NCI-H1417 treated with DMSO at 0.1 percent for 48 hours (cell line): ENCODE results near the gene AUTS2.
"Not testable (repeated sequence)": the region's sequence is repeated elsewhere in the genome, so short reads cannot be mapped to it uniquely, and the experiment has no call there.

Experiments used
- DNase-seq: peaks from one replicate; lab custom pipeline; 2025; lab: John Stamatoyannopoulos, UW

AUTS2 gene

GRCh38 chr7:70630818-70631457 lies 1032.7 kb downstream of the AUTS2 start:
- DNase-seq, result no peak

DNA sequence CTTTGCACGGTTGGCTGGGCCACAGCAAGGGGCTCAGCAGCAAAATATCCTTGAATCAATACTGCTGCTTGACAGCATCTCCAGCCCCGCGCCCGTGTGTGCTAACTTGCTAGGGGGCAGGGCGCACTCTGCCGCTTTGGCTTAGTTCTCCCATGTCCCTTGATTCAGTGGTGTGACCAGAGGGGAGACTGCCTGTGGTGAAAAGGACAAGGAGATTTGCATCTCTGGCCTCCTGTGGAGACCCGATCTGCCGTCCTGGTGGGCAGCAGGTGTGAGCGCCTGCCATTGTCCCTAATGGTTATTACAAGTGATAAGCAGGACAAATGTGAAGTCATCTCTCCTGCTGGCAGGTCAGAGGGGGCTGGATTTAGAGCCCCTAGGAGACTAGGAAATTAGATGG lies 1033.4 kb downstream of the AUTS2 start:
- peak; percentile 33 for DNase-seq

DNA sequence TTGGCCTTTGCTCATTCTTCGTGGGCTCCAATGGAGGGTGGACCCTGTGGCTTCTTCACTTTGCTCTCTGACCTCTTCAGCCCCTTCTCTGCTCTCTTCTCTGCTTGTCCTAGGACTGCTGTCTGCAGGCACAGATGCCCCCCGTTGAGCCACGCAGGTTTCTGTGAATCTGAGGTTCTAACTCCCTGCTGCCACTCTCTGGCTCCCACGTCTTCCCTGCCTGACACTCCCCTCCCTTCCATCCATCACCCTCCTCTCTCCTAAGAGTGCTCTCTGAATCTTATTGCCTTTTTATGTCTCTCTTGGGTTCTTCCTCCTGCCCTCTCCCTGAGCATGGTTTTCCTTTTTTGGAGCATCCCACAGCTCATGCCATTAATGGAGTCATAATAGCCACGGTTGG lies 1034.1 kb downstream of the AUTS2 start:
- no peak for DNase-seq

GRCh38 chr7:70634071-70634470 lies 1035.8 kb downstream of the AUTS2 start:
- no peak for DNase-seq

GRCh38 chr7:70634610-70635068 lies 1036.4 kb downstream of the AUTS2 start:
- DNase-seq, result no peak

- DNase-seq, result no peak
These were observed 1037.4 kb downstream of the AUTS2 start for GRCh38 chr7:70635633-70636032.

DNA sequence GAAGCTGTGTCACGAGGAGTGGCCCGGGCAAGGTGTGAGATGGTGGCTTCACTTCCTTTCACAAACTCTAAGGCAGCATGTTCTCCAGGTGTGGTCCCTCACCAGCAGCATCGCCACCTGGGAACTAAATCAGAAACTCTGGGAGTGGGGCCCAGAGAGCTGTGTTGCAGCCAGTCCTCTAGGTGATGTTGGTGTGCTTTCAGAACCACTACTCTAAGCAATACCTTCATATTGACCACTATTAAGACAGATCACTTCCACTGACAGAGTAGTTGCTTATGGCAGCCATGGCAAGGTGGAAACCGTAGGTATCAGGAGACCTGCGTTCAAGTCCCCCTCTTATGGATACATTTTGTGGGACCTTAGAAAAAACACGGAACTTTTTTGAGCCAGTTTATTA lies 1037.9 kb downstream of the AUTS2 start:
- no peak for DNase-seq

DNA sequence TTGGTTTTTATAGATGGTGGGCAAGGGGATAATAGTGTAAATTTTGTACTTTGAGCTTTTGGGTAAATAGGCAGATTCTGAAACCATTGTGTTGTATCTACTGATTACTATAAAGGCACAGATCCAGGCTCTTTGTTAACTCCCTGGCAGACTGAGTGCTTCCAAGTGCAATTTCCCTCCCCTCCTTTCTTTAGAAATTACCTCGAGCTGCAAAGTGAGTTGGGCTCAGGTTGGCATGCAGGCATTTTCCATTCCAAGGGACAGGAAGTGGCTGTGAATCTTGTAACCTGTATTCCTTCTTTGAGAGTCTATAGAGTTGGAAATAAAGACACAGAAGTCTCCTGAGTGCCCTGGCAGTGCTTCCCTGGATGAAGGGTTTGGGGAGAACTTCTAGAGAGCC lies 1039.5 kb downstream of the AUTS2 start:
- no peak for DNase-seq

DNA sequence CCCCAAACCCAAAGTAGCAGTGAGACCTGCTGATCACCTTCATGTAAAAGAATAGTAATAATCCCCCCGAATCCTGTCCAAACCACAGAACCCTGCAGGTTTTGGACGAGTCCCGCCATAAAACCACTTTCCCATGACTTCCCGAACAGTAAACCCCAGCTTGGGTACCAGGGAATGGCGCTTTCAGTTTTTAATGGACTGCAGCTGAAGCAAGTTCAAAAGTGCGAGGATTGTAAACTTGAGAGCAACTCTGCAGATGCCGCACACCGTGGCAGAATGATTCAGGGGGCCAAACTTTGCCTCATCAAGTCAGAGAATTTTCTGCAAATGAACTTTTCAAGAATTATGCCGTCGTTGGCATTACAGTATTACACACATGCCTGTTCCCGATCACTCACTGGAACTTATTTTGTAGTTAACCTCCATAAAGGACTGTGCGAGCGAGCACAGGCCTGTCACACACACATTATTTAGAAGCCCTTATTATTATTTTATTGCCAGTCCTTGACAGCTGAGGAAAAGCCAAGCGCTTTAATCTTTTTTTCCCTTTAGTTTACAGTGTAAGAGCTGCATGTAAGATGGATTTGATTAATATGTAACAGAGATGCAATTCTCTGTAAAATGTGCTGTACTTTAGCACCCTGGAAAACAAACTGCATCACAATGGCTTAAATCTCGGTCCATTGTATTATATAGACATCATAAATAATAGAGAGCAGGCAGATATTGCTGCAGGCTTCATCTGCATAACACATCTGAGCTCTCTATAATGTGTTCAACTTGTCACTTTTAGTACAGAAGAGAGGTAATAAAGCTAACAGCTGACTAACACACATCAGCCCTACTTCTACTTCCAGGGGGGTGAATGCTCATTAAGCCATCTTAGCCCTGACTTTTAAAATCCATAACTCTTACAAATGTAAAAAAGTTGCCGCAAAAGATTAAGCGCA lies 1040.2 kb downstream of the AUTS2 start:
- no peak for DNase-seq

- no peak for DNase-seq
These were observed 1042.1 kb downstream of the AUTS2 start for GRCh38 chr7:70640266-70640833.

- DNase-seq, result no peak
These were observed 1043.6 kb downstream of the AUTS2 start for GRCh38 chr7:70641882-70642281.

- DNase-seq, result no peak
These were observed 1047.0 kb downstream of the AUTS2 start for GRCh38 chr7:70645279-70645678.

DNA sequence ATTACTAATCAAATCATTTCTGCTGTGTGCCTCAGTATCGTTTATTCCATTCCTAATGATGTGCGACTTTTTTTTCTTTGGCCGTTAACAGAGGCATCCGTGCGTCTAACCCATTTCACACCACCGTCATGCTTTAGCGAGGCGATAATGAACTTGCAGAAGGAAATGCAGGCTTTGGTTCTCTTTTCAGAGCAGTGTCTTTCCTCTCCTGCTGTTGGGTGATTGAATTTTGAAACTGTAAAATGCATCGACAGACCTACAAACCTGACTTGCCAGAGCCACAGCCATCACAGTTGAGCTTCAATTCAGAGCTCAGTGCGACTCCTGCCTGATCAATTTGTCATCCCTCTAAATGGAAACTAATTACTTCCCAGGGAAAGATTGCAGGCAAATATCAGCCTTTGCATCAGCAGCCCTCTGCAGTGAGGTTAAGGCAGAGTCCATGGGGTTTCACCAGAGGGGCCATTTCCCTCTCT lies 1047.6 kb downstream of the AUTS2 start:
- DNase-seq, result no peak

DNA sequence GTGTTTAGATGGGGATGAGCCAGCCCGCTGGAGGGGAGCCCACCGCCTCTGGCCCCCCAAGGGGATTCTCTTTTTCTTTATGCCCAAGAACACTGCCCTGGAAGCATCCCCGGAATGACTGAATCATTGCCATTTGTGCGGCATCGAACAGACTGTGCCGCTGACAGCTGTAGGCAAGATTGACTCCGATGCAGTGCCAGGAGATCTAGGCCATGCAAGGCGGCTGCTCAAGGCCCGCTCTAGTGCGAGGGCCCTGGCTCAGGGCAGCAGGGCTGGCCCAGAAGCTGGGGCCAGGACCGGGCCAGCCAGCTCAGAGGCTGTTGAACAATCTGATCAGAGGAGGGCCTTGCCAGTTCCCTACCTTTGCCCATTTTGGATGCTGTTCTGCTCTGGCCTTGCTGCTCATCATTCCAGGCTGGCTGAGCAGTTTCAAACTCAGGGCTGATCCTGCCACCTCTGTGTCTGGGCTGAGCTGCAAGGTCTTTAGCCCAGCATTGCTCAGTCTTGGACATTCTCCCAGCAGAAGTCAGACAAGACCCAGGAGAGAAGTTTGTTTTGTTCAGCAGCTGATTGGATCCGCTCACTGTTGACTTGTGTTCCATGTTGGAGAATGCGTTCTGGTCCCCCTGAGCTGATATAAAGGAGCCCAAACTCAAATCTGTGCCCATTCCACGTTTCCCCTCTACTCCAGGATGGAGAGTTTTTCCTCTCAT lies 1048.4 kb downstream of the AUTS2 start:
- DNase-seq, result no peak

DNA sequence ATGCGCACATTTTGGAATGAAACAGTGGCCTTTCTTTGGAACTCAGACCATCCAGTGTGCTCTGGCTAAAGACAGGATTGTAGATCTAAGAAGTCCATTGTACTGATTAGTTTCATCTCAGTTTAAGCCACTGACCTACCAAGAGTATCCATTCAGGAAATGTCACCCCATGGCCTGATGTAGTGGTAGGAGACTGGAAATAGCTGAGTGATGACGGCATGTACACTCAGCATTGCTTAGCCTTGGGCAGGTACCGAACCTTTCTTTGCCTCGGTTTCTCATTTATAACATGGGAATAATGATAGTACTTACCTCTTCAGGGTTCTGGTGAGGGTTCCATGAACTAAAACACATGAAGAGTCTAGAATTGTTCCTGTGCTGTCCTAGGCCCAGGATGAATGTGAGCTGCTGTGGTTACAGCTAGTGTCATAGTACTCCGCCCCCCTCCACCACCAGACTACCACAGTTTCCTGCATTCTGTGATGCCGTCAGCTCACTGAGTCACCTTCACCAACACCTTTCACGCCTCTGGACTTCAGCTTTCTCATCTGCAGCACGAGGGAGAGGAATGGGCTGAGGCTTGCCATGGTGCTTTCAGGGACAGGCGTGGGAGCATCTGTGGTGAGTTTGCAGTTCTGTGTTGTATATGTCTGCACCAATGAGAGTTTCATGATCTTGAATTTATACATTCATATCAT lies 1049.7 kb downstream of the AUTS2 start:
- DNase-seq, result no peak

DNA sequence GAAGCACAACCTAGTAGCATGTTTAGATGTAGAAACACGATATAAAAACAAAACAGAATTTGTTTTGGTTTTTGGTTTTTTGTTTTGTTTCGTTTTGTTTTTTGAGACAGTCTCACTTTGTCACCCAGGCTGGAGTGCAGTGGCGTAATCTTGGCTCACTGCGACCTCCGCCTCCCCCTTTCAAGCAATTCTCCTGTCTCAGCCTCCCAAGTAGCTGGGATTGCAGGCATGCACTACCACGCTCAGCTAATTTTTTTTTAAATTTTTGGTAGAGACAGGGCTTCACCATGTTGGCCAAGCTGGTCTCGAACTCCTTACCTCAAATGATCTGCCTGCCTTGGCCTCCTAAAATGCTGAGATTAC lies 1050.2 kb downstream of the AUTS2 start:
- not testable (repeated sequence) for DNase-seq

DNA sequence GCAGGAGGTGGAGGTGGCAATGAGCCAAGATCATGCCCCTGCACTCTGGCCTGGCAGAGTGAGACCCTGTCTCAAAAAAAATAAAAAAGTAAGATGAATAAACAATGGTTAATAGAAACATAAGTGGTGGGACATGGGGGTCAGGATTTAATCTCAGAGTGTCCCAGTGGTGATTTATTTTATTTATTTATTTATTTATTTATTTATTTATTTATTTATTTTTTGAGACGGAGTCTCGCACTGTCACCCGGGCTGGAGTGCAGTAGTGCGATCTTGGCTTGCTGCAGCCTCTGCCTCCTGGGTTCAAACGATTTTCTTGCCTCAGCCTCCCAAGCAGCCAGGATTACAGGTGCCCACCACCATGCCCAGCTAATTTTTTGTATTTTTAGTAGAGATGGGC lies 1051.0 kb downstream of the AUTS2 start:
- DNase-seq, result no peak

DNA sequence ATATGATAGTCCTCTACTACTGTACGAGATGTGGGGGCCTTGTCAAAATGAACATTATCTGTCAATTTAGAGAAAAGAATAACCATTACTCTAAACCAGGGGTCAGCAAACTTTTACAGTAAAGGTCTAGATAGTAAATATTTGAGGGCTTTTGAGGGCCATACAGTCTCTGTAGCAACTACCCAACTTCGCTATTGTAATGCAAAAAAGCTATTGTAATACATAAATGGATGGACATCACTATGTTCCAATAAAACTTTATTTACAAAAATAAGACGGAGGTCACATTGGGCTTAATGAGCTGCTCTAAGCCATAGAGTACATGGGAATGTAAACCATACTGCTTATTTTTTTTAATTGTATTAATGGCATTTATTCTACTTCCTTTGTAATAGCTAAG lies 1055.9 kb downstream of the AUTS2 start:
- DNase-seq, result no peak

- no peak for DNase-seq
These were observed 1056.7 kb downstream of the AUTS2 start for GRCh38 chr7:70654979-70655378.

- no peak for DNase-seq
These were observed 1057.4 kb downstream of the AUTS2 start for GRCh38 chr7:70655694-70656093.

GRCh38 chr7:70657571-70657970 lies 1059.3 kb downstream of the AUTS2 start:
- no peak for DNase-seq
